Endodermal cell (in vitro differentiated cells): ENCODE data around the gene MYCL. TPM values are rescaled to one million over a fixed set of nuclear protein-coding genes. Genes with fewer than 3 reads are reported as not detected.

ENCODE experiments used
- DNase-seq: peaks from one replicate; pipeline ENCODE4 v3.0.0-alpha.2; 2017
- H3K27ac ChIP-seq: 2 replicates; pipeline ENCODE4 v1.5.1; 2013; ENCODE audit warnings: mild to moderate bottlenecking, low read depth, low read length, moderate library complexity
- H3K27me3 ChIP-seq: 2 replicates; pipeline ENCODE4 v1.6.1; 2013; ENCODE audit warnings: mild to moderate bottlenecking, low read length, moderate library complexity; ENCODE audit not compliant: insufficient read depth, control insufficient read depth, poor library complexity, severe bottlenecking
- H3K36me3 ChIP-seq: 2 replicates; pipeline ENCODE4 v1.7.0; 2013; ENCODE audit warnings: mild to moderate bottlenecking, low read length, moderate library complexity; ENCODE audit not compliant: control insufficient read depth, insufficient read depth
- H3K4me1 ChIP-seq: one replicate; pipeline ENCODE4 v1.7.0; 2013; ENCODE audit warnings: low read length; ENCODE audit not compliant: control insufficient read depth, insufficient read depth
- H3K4me3 ChIP-seq: 2 replicates; pipeline ENCODE4 v1.5.1; 2013; ENCODE audit warnings: mild to moderate bottlenecking, low read length, moderate library complexity
- H3K9ac ChIP-seq: 2 replicates; pipeline ENCODE4 v1.6.1; 2013; ENCODE audit warnings: mild to moderate bottlenecking, low read length, moderate library complexity; ENCODE audit not compliant: poor library complexity, severe bottlenecking; ENCODE audit errors: extremely low read depth
- H3K9me3 ChIP-seq: 2 replicates; pipeline ENCODE4 v1.6.1; 2013; ENCODE audit warnings: mild to moderate bottlenecking, low read length, moderate library complexity; ENCODE audit not compliant: control insufficient read depth
- H3K27ac Mint-ChIP-seq: 2 replicates; pipeline ENCODE4 v1.8.0; 2020; ENCODE audit warnings: mixed read lengths
- H3K27me3 Mint-ChIP-seq: 2 replicates; pipeline ENCODE4 v1.8.0; 2021; ENCODE audit warnings: mild to moderate bottlenecking, mixed read lengths; ENCODE audit not compliant: insufficient read depth
- H3K36me3 Mint-ChIP-seq: 2 replicates; pipeline ENCODE4 v1.8.0; 2020; ENCODE audit warnings: low read depth, mixed read lengths
- H3K4me1 Mint-ChIP-seq: 2 replicates; pipeline ENCODE4 v1.8.0; 2020; ENCODE audit warnings: mixed read lengths
- H3K4me3 Mint-ChIP-seq: 2 replicates; pipeline ENCODE4 v1.8.0; 2020; ENCODE audit warnings: mild to moderate bottlenecking, moderate library complexity, mixed read lengths
- H3K9me3 Mint-ChIP-seq: 2 replicates; pipeline ENCODE4 v1.8.0; 2020; ENCODE audit warnings: mild to moderate bottlenecking, mixed read lengths
- WGBS, 2 experiments: methylation state at CpG; one replicate each; pipeline versions ENCODE4 v1.1.5 to v1.1.7; 2013; ENCODE audit warnings: missing lambda C conversion rate in 2 of 2, mixed read lengths in 1 of 2; ENCODE audit not compliant: insufficient coverage in 1 of 2, insufficient read length in 1 of 2; 5-methylcytosine and 5-hydroxymethylcytosine counted together
- total RNA-seq, 2 donors: library from RNA; stranded (reverse); fragmentation: NEBNext Ultra II Directional in 1 of 2; extraction: Animal tissue kit (Norgen Biotek cat#: 25700) in 1 of 2; gene quantifications; 2 replicates in 1 of 2; 3 replicates in 1 of 2; pipeline ENCODE4 v1.2.1, GENCODE V29; 2021
- TF ChIP-seq, protein P1 (sequence below): fragments of 200-600 bp; sonication (generic); conservative IDR thresholded peaks from 2 replicates; pipeline ENCODE4 v1.5.0; 2021; ENCODE audit warnings: antibody characterized with exemption, mild to moderate bottlenecking

Gene MYCL
- total RNA-seq, 2 donors from 2014 or later = 35.0 to 39.5 TPM

DNA sequence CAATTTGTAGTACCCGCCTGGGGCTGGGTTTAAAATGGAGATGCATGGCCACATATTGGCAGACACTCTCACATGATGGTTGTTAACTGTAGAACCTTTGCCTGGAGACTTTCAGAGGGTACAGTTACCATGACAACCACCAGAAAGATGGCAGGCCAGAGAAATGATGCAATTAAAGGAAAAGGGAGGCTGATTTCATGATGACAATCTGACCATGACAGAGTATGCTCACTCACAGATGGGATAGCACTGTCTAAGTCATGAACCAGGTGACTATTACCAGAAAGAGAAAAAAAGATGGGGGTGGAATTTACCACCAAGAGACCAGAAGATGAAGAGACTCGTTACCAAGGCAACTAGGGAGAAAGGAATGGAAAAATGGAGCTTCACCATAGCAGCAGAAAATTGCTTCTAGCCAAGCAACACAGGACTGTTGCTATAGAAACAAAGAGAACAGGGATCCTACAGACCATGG, 14.9 kb downstream of the MYCL start:
- Histone ChIP-seq H3K27ac (peak overlapping the region; percentile 67), H3K4me3 (no peak overlapping the region), H3K9ac (no peak overlapping the region), H3K27me3 (no peaks in the 10 kb centered on the region), H3K9me3 (no peaks in the 10 kb centered on the region), H3K36me3 (peaks cover 3% of the 10 kb centered on the region), H3K4me1 (peaks cover 2% of the 10 kb centered on the region)
- TF ChIP-seq, protein P1, sequence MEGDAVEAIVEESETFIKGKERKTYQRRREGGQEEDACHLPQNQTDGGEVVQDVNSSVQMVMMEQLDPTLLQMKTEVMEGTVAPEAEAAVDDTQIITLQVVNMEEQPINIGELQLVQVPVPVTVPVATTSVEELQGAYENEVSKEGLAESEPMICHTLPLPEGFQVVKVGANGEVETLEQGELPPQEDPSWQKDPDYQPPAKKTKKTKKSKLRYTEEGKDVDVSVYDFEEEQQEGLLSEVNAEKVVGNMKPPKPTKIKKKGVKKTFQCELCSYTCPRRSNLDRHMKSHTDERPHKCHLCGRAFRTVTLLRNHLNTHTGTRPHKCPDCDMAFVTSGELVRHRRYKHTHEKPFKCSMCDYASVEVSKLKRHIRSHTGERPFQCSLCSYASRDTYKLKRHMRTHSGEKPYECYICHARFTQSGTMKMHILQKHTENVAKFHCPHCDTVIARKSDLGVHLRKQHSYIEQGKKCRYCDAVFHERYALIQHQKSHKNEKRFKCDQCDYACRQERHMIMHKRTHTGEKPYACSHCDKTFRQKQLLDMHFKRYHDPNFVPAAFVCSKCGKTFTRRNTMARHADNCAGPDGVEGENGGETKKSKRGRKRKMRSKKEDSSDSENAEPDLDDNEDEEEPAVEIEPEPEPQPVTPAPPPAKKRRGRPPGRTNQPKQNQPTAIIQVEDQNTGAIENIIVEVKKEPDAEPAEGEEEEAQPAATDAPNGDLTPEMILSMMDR = no peak
- Mint-ChIP-seq H3K27ac (no peak overlapping the region), H3K9me3 (no peaks in the 10 kb centered on the region), H3K27me3 (peaks cover 3% of the 10 kb centered on the region), H3K36me3 (no peaks in the 10 kb centered on the region), H3K4me1 (peaks cover 14% of the 10 kb centered on the region), H3K4me3 (no peak overlapping the region)
- WGBS, 2 experiments = 57 to 63% methylated on average over 1 to 2 of the region's 2 CpGs
- DNase-seq = no peak

DNA sequence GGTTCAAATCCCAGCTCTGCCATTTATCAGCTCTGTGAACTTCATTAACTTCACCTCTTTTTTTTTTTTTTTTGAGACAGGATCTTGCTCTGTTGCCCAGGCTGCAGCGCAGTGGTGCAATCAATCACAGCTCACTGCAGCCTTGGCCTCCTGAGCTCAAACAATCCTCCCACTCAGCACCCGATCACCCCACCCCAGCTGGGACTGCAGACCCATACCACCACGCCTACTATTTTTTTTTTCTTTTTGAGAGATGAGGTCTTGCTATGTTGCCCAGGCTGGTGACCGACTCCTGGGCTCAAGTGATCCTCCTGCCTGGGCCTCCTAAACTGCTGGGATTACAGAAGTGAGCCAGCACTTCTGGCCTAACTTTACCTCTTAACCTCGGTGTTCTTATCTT, 16.2 kb downstream of the MYCL start:
- no peak overlapping the region for H3K4me3 Mint-ChIP-seq
- Histone ChIP-seq H3K9ac (no peak overlapping the region), H3K9me3 (no peaks in the 10 kb centered on the region), H3K27me3 (no peaks in the 10 kb centered on the region), H3K27ac (peak overlapping the region; percentile 51), H3K4me3 (no peak overlapping the region), H3K36me3 (peaks cover 9% of the 10 kb centered on the region), H3K4me1 (no peaks in the 10 kb centered on the region)
- peaks cover 3% of the 10 kb centered on the region for H3K27me3 Mint-ChIP-seq
- no peak overlapping the region for H3K27ac Mint-ChIP-seq
- TF ChIP-seq, protein P1 = no peak
- peaks cover 5% of the 10 kb centered on the region for H3K36me3 Mint-ChIP-seq
- WGBS, 2 experiments = 92 to 95% methylated on average over 2 to 5 of the region's 5 CpGs
- no peak for DNase-seq
- peaks cover 14% of the 10 kb centered on the region for H3K4me1 Mint-ChIP-seq
- no peaks in the 10 kb centered on the region for H3K9me3 Mint-ChIP-seq

DNA sequence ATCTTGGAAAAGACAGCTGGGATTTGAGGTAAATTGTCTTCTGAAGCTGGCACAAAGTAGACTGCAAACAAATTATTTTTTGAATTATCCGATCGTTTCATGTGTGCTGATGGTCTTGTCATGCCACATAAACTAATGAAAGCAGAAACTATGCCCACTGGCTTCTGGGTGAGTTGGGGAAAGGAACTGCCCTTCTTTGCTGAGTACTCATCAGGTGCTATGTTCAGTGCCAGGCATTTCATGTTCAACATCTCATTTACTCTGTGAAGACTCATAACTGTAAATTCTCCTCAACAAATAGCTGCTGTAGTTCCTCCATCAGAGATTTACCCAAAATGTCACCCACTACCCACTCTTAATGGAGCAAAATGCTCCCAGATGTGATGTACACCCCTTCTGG, 19.6 kb downstream of the MYCL start:
- Mint-ChIP-seq H3K36me3 (peaks cover 10% of the 10 kb centered on the region), H3K4me1 (peaks cover 34% of the 10 kb centered on the region), H3K27me3 (no peaks in the 10 kb centered on the region), H3K4me3 (peak overlapping the region; percentile 90), H3K27ac (no peak overlapping the region), H3K9me3 (no peaks in the 10 kb centered on the region)
- WGBS, 2 experiments = 86 to 96% methylated on average over 2 of the region's 2 CpGs
- Histone ChIP-seq H3K36me3 (peaks cover 19% of the 10 kb centered on the region), H3K9ac (peak overlapping the region; percentile 89), H3K27me3 (no peaks in the 10 kb centered on the region), H3K27ac (no peak overlapping the region), H3K9me3 (no peaks in the 10 kb centered on the region), H3K4me1 (peaks cover 5% of the 10 kb centered on the region), H3K4me3 (peak overlapping the region; percentile 85)
- DNase-seq = no peak
- TF ChIP-seq, protein P1 = no peak
